Measurements from ENCODE around the gene SLC38A11.

Gene SLC38A11

GRCh38 chr2:164969909-164970690 lies 14.8 kb upstream of the SLC38A11 start:
- TF ChIP-seq CTCF (IDR thresholded peaks at IDR 0.05) = no peak
- no peaks in the 10 kb centered on the region for H3K4me1 ChIP-seq
- no peaks in the 10 kb centered on the region for H3K27me3 ChIP-seq (ENCODE audit: control insufficient read depth, insufficient read depth, low read length)
- no peak overlapping the region for H3K27ac ChIP-seq
- H3K36me3 ChIP-seq (ENCODE audit: control insufficient read depth, insufficient read depth, low read length) = no peaks in the 10 kb centered on the region
- no peak overlapping the region for H3K4me2 ChIP-seq (ENCODE audit: low read length)
- H3K4me3 ChIP-seq (ENCODE audit: low read depth, low read length) = no peak overlapping the region
- no peaks in the 10 kb centered on the region for H3K9me3 ChIP-seq (ENCODE audit: control insufficient read depth, low read length)
- H2AFZ ChIP-seq = no peak overlapping the region
- no peak overlapping the region for H3K9ac ChIP-seq
- H3K79me2 ChIP-seq = no peaks in the 10 kb centered on the region

GRCh38 chr2:164967781-164968228 lies 12.5 kb upstream of the SLC38A11 start:
- Histone ChIP-seq H3K4me2 (ENCODE audit: low read length) (no peak overlapping the region), H3K79me2 (no peaks in the 10 kb centered on the region), H3K4me3 (ENCODE audit: low read depth, low read length) (no peak overlapping the region), H3K27me3 (ENCODE audit: control insufficient read depth, insufficient read depth, low read length) (no peaks in the 10 kb centered on the region), H2AFZ (no peak overlapping the region), H3K9me3 (ENCODE audit: control insufficient read depth, low read length) (no peaks in the 10 kb centered on the region), H3K4me1 (no peaks in the 10 kb centered on the region), H3K36me3 (ENCODE audit: control insufficient read depth, insufficient read depth, low read length) (no peaks in the 10 kb centered on the region), H3K27ac (no peak overlapping the region), H3K9ac (no peak overlapping the region)
- no peak for TF ChIP-seq CTCF (IDR thresholded peaks at IDR 0.05)

GRCh38 chr2:164967361-164967760 lies 12.0 kb upstream of the SLC38A11 start:
- Histone ChIP-seq H3K79me2 (no peaks in the 10 kb centered on the region), H3K27ac (no peak overlapping the region), H3K4me2 (ENCODE audit: low read length) (no peak overlapping the region), H3K9me3 (ENCODE audit: control insufficient read depth, low read length) (no peaks in the 10 kb centered on the region), H3K9ac (no peak overlapping the region), H2AFZ (no peak overlapping the region), H3K4me1 (no peaks in the 10 kb centered on the region), H3K36me3 (ENCODE audit: control insufficient read depth, insufficient read depth, low read length) (no peaks in the 10 kb centered on the region), H3K4me3 (ENCODE audit: low read depth, low read length) (no peak overlapping the region), H3K27me3 (ENCODE audit: control insufficient read depth, insufficient read depth, low read length) (no peaks in the 10 kb centered on the region)
- no peak for TF ChIP-seq CTCF (IDR thresholded peaks at IDR 0.05)

GRCh38 chr2:164964700-164965099 lies 9.4 kb upstream of the SLC38A11 start:
- no peaks in the 10 kb centered on the region for H3K4me1 ChIP-seq

More at GRCh38 chr2:164964700-164965099, 9.4 kb upstream of the SLC38A11 start:
- TF ChIP-seq CTCF (IDR thresholded peaks at IDR 0.05) = no peak
- Histone ChIP-seq H3K9me3 (ENCODE audit: control insufficient read depth, low read length) (no peaks in the 10 kb centered on the region), H3K79me2 (no peaks in the 10 kb centered on the region), H3K27ac (no peak overlapping the region), H2AFZ (no peak overlapping the region), H3K36me3 (ENCODE audit: control insufficient read depth, insufficient read depth, low read length) (no peaks in the 10 kb centered on the region), H3K9ac (no peak overlapping the region), H3K27me3 (ENCODE audit: control insufficient read depth, insufficient read depth, low read length) (no peaks in the 10 kb centered on the region), H3K4me3 (ENCODE audit: low read depth, low read length) (no peak overlapping the region), H3K4me2 (ENCODE audit: low read length) (no peak overlapping the region)

Measured in parathyroid adenoma (tissue), 2 donors.